PFSK-1 (cell line): ENCODE results near the gene UBE2Q1.

Source experiments
- FOXP2 ChIP-seq: optimal IDR thresholded peaks from 2 replicates; pipeline ENCODE3; 2011; ENCODE audit warnings: borderline replicate concordance, control low read depth, inconsistent platforms; ENCODE audit not compliant: insufficient read depth; ENCODE audit errors: extremely low read length, extremely low read depth
- POLR2AphosphoS5 ChIP-seq: IDR thresholded peaks from 2 replicates; pipeline ENCODE4 v1.6.1; 2012; ENCODE audit warnings: low read depth, mild to moderate bottlenecking, control low read depth, low read length, moderate library complexity
- TAF1 ChIP-seq: IDR thresholded peaks from 2 replicates; pipeline ENCODE4 v1.6.1; 2012; ENCODE audit warnings: low read length, control low read depth, borderline replicate concordance; ENCODE audit not compliant: insufficient read depth
- TF ChIP-seq, protein P1 (sequence below), 2 experiments: IDR thresholded peaks; 2 replicates each; pipeline versions ENCODE4 v1.6.1 to v1.8.0; 2011 to 2012; ENCODE audit warnings: low read depth in 2 of 2, low read length in 2 of 2, control low read depth in 1 of 2, inconsistent platforms in 1 of 2, mild to moderate bottlenecking in 1 of 2, moderate library complexity in 1 of 2; ENCODE audit not compliant: insufficient read depth in 1 of 2

DNA sequence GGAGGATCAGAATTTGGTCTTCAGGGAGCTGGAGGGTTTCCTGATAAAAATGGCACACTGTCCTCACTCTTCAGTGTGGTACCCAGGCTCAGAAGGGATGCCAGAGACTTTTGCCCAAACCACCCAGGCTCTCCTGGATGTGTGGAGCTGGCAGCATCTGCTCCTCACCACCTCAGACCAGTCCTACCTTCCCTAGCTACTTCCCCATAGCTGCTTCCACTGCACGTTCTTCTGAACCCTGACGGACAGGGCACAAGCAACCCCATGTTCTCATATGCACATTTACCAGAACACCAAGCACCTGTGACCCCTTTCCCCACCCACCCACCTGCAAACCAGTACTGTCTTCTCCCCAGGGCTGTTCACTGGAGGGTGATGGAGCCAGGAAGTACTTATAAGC is 44.9 kb upstream of the UBE2Q1 start:
- TF ChIP-seq POLR2AphosphoS5 (no peak), TAF1 (no peak), FOXP2 (no peak)
- TF ChIP-seq, protein P1, sequence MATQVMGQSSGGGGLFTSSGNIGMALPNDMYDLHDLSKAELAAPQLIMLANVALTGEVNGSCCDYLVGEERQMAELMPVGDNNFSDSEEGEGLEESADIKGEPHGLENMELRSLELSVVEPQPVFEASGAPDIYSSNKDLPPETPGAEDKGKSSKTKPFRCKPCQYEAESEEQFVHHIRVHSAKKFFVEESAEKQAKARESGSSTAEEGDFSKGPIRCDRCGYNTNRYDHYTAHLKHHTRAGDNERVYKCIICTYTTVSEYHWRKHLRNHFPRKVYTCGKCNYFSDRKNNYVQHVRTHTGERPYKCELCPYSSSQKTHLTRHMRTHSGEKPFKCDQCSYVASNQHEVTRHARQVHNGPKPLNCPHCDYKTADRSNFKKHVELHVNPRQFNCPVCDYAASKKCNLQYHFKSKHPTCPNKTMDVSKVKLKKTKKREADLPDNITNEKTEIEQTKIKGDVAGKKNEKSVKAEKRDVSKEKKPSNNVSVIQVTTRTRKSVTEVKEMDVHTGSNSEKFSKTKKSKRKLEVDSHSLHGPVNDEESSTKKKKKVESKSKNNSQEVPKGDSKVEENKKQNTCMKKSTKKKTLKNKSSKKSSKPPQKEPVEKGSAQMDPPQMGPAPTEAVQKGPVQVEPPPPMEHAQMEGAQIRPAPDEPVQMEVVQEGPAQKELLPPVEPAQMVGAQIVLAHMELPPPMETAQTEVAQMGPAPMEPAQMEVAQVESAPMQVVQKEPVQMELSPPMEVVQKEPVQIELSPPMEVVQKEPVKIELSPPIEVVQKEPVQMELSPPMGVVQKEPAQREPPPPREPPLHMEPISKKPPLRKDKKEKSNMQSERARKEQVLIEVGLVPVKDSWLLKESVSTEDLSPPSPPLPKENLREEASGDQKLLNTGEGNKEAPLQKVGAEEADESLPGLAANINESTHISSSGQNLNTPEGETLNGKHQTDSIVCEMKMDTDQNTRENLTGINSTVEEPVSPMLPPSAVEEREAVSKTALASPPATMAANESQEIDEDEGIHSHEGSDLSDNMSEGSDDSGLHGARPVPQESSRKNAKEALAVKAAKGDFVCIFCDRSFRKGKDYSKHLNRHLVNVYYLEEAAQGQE (IDR thresholded peaks at IDR 0.05; ENCODE audit: insufficient read depth in 1 of 2, low read depth in 2 of 2, low read length in 2 of 2): no peak
